GM12874 (cell line): ENCODE results near the gene NRROS.

Source experiments
- CTCF ChIP-seq: IDR thresholded peaks from 2 replicates; pipeline ENCODE4 v1.5.1; 2011; ENCODE audit warnings: low read depth, mild to moderate bottlenecking, control low read depth, low read length, moderate library complexity; ENCODE audit not compliant: insufficient read depth

Gene NRROS

GRCh38 chr3:196639483-196640296, at the start of gene NRROS:
NRROS (plus strand) TSS chr3:196639694; CDS start chr3:196654540, 14,846 bp downstream.
- no peak for TF ChIP-seq CTCF

GRCh38 chr3:196590279-196590678, 49.2 kb upstream of the NRROS start:
- no peak for TF ChIP-seq CTCF

- TF ChIP-seq CTCF, result no peak
These were observed 43.1 kb upstream of the NRROS start for GRCh38 chr3:196596355-196596754.

- no peak for TF ChIP-seq CTCF
These were observed 39.8 kb upstream of the NRROS start for GRCh38 chr3:196599734-196600128.

GRCh38 chr3:196600359-196600758, 39.1 kb upstream of the NRROS start:
- no peak for TF ChIP-seq CTCF

GRCh38 chr3:196602673-196603072, 36.8 kb upstream of the NRROS start:
- TF ChIP-seq CTCF, result no peak

GRCh38 chr3:196603683-196604082, 35.8 kb upstream of the NRROS start:
- TF ChIP-seq CTCF, result no peak
